ENCODE results near the gene TMEM259. TPM values are rescaled to one million over a fixed set of nuclear protein-coding genes. Genes with fewer than 3 reads are reported as not detected.

The TMEM259 gene
- total RNA-seq, 3 donors from 2014 or later = 112 to 156 (median 153) TPM

GRCh38 chr19:964761-965694, 55.9 kb downstream of the TMEM259 start:
- intact Hi-C loops (cut with DNase I; ENCODE audit: low total_unique reads) = no loop called here
- Histone ChIP-seq H3K36me3 (no peaks in the 10 kb centered on the region), H3K9me3 (no peaks in the 10 kb centered on the region), H3K27ac (no peak overlapping the region), H3K4me1 (no peaks in the 10 kb centered on the region), H3K27me3 (no peaks in the 10 kb centered on the region), H3K4me3 (no peak overlapping the region)
- TF ChIP-seq POLR2A (IDR thresholded peaks at IDR 0.05) = no peak
- no peak for TF ChIP-seq POLR2AphosphoS5 (IDR thresholded peaks at IDR 0.05)
- TF ChIP-seq, protein P1, sequence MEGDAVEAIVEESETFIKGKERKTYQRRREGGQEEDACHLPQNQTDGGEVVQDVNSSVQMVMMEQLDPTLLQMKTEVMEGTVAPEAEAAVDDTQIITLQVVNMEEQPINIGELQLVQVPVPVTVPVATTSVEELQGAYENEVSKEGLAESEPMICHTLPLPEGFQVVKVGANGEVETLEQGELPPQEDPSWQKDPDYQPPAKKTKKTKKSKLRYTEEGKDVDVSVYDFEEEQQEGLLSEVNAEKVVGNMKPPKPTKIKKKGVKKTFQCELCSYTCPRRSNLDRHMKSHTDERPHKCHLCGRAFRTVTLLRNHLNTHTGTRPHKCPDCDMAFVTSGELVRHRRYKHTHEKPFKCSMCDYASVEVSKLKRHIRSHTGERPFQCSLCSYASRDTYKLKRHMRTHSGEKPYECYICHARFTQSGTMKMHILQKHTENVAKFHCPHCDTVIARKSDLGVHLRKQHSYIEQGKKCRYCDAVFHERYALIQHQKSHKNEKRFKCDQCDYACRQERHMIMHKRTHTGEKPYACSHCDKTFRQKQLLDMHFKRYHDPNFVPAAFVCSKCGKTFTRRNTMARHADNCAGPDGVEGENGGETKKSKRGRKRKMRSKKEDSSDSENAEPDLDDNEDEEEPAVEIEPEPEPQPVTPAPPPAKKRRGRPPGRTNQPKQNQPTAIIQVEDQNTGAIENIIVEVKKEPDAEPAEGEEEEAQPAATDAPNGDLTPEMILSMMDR (IDR thresholded peaks at IDR 0.05) = no peak
- DNase-seq (ENCODE audit: low spot score in 2 of 2) = no peak

DNA sequence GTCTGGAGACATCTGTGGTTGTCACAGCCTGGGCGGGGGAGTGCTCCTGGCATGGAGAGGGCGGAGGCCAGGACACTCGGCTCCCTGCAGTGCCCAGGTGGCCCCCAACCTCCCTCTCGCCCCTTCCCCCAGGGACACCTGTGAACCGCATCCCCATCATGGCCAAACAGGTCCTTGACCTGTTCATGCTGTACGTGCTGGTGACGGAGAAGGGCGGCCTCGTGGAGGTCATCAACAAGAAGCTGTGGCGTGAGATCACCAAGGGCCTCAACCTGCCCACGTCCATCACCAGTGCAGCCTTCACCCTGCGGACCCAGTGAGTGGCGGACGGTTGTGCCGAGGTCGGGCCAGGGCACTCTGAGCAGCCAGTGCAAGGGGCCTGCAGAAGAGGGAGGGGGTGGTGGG, 56.8 kb downstream of the TMEM259 start:
- H3K4me1 ChIP-seq = no peaks in the 10 kb centered on the region
- DNase-seq (ENCODE audit: low spot score in 2 of 2) = no peak
- no peak overlapping the region for H3K27ac ChIP-seq
- H3K4me3 ChIP-seq = no peak overlapping the region
- TF ChIP-seq, protein P1 (IDR thresholded peaks at IDR 0.05) = no peak
- TF ChIP-seq POLR2A (IDR thresholded peaks at IDR 0.05) = no peak
- TF ChIP-seq POLR2AphosphoS5 (IDR thresholded peaks at IDR 0.05) = no peak
- H3K9me3 ChIP-seq = no peaks in the 10 kb centered on the region
- H3K36me3 ChIP-seq = no peaks in the 10 kb centered on the region
- intact Hi-C loops (cut with DNase I; ENCODE audit: low total_unique reads) = no loop called here
- H3K27me3 ChIP-seq = no peaks in the 10 kb centered on the region

GRCh38 chr19:963486-963951, 57.4 kb downstream of the TMEM259 start:
- H3K4me1 ChIP-seq = no peaks in the 10 kb centered on the region
- H3K27ac ChIP-seq = no peak overlapping the region
- no peak for DNase-seq (ENCODE audit: low spot score in 2 of 2)
- TF ChIP-seq, protein P1 (IDR thresholded peaks at IDR 0.05) = no peak
- TF ChIP-seq POLR2AphosphoS5 (IDR thresholded peaks at IDR 0.05) = no peak
- TF ChIP-seq POLR2A (IDR thresholded peaks at IDR 0.05) = no peak
- H3K27me3 ChIP-seq = no peaks in the 10 kb centered on the region
- H3K9me3 ChIP-seq = no peaks in the 10 kb centered on the region
- no peak overlapping the region for H3K4me3 ChIP-seq
- intact Hi-C loops (cut with DNase I; ENCODE audit: low total_unique reads) = no loop called here
- no peaks in the 10 kb centered on the region for H3K36me3 ChIP-seq

- no peak overlapping the region for H3K4me3 ChIP-seq
These were observed 58.1 kb downstream of the TMEM259 start for GRCh38 chr19:962683-963400.

More at GRCh38 chr19:962683-963400, 58.1 kb downstream of the TMEM259 start:
- no peak for DNase-seq (ENCODE audit: low spot score in 2 of 2)
- no peak for TF ChIP-seq POLR2AphosphoS5 (IDR thresholded peaks at IDR 0.05)
- TF ChIP-seq, protein P1 (IDR thresholded peaks at IDR 0.05) = no peak
- TF ChIP-seq POLR2A (IDR thresholded peaks at IDR 0.05) = no peak
- H3K9me3 ChIP-seq = no peaks in the 10 kb centered on the region
- no peak overlapping the region for H3K27ac ChIP-seq
- intact Hi-C loops (cut with DNase I; ENCODE audit: low total_unique reads) = no loop called here
- H3K4me1 ChIP-seq = no peaks in the 10 kb centered on the region
- no peaks in the 10 kb centered on the region for H3K36me3 ChIP-seq
- H3K27me3 ChIP-seq = no peaks in the 10 kb centered on the region
